Measurements from ENCODE around the gene CSHL1.
"Not testable (repeated sequence)": the region's sequence is repeated elsewhere in the genome, so short reads cannot be mapped to it uniquely, and the experiment has no call there.

- not testable (repeated sequence) for TF ChIP-seq CTCF, POLR2AphosphoS5, EP300 (IDR thresholded peaks at IDR 0.05)
Measured at GRCh38 chr17:63907161-63907778, 3.8 kb downstream of the CSHL1 start.

All from suprapubic skin (tissue), 4 donors.